A673 (cell line): ENCODE data around the gene PLAC9.

ENCODE experiments used
- EZH2 ChIP-seq: fragments of 200-600 bp; sonication (generic); IDR thresholded peaks from 2 replicates; pipeline ENCODE4 v1.6.1; 2017; ENCODE audit warnings: borderline replicate concordance, low read depth, mild to moderate bottlenecking, mixed read lengths, antibody characterized with exemption, low read length; ENCODE audit not compliant: poor library complexity, severe bottlenecking
- TF ChIP-seq, protein P1 (sequence below): fragments of 300-800, 200-600 bp; sonication (generic); conservative IDR thresholded peaks from 2 replicates; pipeline ENCODE4 v1.5.1; 2017; ENCODE audit warnings: low read depth, mild to moderate bottlenecking, antibody characterized with exemption, low read length, moderate library complexity, mixed read lengths

DNA sequence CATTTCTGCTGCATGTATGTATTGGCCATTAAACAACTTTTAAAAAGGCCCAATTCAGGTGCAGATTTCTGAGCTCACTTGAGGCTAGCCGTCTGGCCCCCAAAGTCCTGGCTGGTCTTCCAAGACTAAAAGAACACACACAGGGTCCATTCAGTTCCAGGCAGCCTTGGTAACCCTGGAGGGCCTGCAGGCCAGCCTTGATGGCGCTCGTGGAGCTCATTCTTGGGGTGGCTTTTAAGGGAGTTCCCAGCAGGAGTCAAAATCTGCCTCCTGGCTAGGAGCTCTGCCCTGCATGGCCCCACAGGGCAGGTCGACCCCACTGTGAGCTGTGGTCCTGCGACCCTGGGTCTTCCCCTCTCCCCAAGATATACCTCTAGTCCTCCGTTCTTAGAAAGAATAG lies 44.0 kb downstream of the PLAC9 start:
- TF ChIP-seq, protein P1, sequence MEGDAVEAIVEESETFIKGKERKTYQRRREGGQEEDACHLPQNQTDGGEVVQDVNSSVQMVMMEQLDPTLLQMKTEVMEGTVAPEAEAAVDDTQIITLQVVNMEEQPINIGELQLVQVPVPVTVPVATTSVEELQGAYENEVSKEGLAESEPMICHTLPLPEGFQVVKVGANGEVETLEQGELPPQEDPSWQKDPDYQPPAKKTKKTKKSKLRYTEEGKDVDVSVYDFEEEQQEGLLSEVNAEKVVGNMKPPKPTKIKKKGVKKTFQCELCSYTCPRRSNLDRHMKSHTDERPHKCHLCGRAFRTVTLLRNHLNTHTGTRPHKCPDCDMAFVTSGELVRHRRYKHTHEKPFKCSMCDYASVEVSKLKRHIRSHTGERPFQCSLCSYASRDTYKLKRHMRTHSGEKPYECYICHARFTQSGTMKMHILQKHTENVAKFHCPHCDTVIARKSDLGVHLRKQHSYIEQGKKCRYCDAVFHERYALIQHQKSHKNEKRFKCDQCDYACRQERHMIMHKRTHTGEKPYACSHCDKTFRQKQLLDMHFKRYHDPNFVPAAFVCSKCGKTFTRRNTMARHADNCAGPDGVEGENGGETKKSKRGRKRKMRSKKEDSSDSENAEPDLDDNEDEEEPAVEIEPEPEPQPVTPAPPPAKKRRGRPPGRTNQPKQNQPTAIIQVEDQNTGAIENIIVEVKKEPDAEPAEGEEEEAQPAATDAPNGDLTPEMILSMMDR = no peak
- TF ChIP-seq EZH2 = no peak
